ENCODE measurements around the gene PLOD2.

- TF ChIP-seq RAD21 (IDR thresholded peaks at IDR 0.05; ENCODE audit: low read length): no peak
- TF ChIP-seq POLR2A (IDR thresholded peaks at IDR 0.05; ENCODE audit: low read depth, low read length): no peak
- no peak for TF ChIP-seq CTCF (conservative IDR thresholded peaks at IDR 0.05; ENCODE audit: low read depth, low read length)
- no peak for TF ChIP-seq NFE2L2 (IDR thresholded peaks at IDR 0.05; ENCODE audit: low read depth, low read length)
- TF ChIP-seq RFX5 (IDR thresholded peaks at IDR 0.05; ENCODE audit: low read depth, low read length): no peak
- TF ChIP-seq CEBPB (IDR thresholded peaks at IDR 0.05; ENCODE audit: low read depth, low read length): no peak
- TF ChIP-seq MAFK (IDR thresholded peaks at IDR 0.05; ENCODE audit: low read depth, low read length): no peak
Observed at GRCh38 chr3:146093896-146094295, 67.1 kb downstream of the PLOD2 start.

Data from IMR-90 (cell line).